Kidney capillary endothelial cell (primary cell): ENCODE measurements around the gene CFAP299.
"Not testable (repeated sequence)": the region's sequence is repeated elsewhere in the genome, so short reads cannot be mapped to it uniquely, and the experiment has no call there.

Experiments used
- DNase-seq: peaks from one replicate; pipeline ENCODE4 v3.0.0-alpha.2; 2018; ENCODE audit warnings: low spot score

Gene CFAP299

GRCh38 chr4:80331693-80332092 lies 3.8 kb upstream of the CFAP299 start:
- DNase-seq: no peak

- no peak for DNase-seq
These were observed 2.4 kb upstream of the CFAP299 start for GRCh38 chr4:80333121-80333520.

GRCh38 chr4:80334568-80334967 lies 962 bp upstream of the CFAP299 start:
- no peak for DNase-seq

- DNase-seq: no peak
These were observed 340 bp upstream of the CFAP299 start for GRCh38 chr4:80335226-80335553.

- DNase-seq: no peak
These were observed 1.1 kb downstream of the CFAP299 start for GRCh38 chr4:80336582-80336981.

- DNase-seq: no peak
These were observed 4.5 kb downstream of the CFAP299 start for GRCh38 chr4:80340036-80340435.

GRCh38 chr4:80342684-80343083 lies 7.2 kb downstream of the CFAP299 start:
- DNase-seq: not testable (repeated sequence)

GRCh38 chr4:80343887-80344286 lies 8.4 kb downstream of the CFAP299 start:
- DNase-seq: no peak

- DNase-seq: no peak
These were observed 24.6 kb downstream of the CFAP299 start for GRCh38 chr4:80360084-80360483.

- DNase-seq: no peak
These were observed 25.4 kb downstream of the CFAP299 start for GRCh38 chr4:80360900-80361299.

GRCh38 chr4:80361329-80361900 lies 25.9 kb downstream of the CFAP299 start:
- peak; percentile 36 for DNase-seq

- DNase-seq: peak; percentile 38
These were observed 27.1 kb downstream of the CFAP299 start for GRCh38 chr4:80362578-80363181.

- peak; percentile 47 for DNase-seq
These were observed 30.4 kb downstream of the CFAP299 start for GRCh38 chr4:80365928-80366327.

- no peak for DNase-seq
These were observed 32.2 kb downstream of the CFAP299 start for GRCh38 chr4:80367737-80368136.

- DNase-seq: no peak
These were observed 35.1 kb downstream of the CFAP299 start for GRCh38 chr4:80370635-80371034.

GRCh38 chr4:80371046-80371445 lies 35.5 kb downstream of the CFAP299 start:
- DNase-seq: no peak

GRCh38 chr4:80374180-80374579 lies 38.6 kb downstream of the CFAP299 start:
- DNase-seq: no peak

- no peak for DNase-seq
These were observed 46.7 kb downstream of the CFAP299 start for GRCh38 chr4:80382090-80382832.

GRCh38 chr4:80385397-80386280 lies 50.1 kb downstream of the CFAP299 start:
- no peak for DNase-seq

GRCh38 chr4:80386281-80386886 lies 50.9 kb downstream of the CFAP299 start:
- DNase-seq: no peak

- no peak for DNase-seq
These were observed 52.1 kb downstream of the CFAP299 start for GRCh38 chr4:80387390-80388283.
